ENCODE data around the gene ANKRD34C. TPM values are rescaled to one million over a fixed set of nuclear protein-coding genes. Genes with fewer than 3 reads are reported as not detected.
"Not testable (repeated sequence)": the region's sequence is repeated elsewhere in the genome, so short reads cannot be mapped to it uniquely, and the experiment has no call there.

ANKRD34C gene
- total RNA-seq, 1 experiment from 2014 or later = not detected

- H3K9me3 Mint-ChIP-seq (ENCODE audit: low read depth, unreplicated experiment) = peaks cover 4% of the 10 kb centered on the region
- intact Hi-C loops (cut with micrococcal nuclease; ENCODE audit: unreplicated experiment) = loop anchor here (1.0 kb wide), 1 partner anchor 18 kb away; no protein-coding TSS in a partner anchor
- H3K4me1 Mint-ChIP-seq (ENCODE audit: low read depth, unreplicated experiment) = peaks cover 50% of the 10 kb centered on the region
- CTCF ChIA-PET = no interaction called here
- no peak overlapping the region for H3K4me3 Mint-ChIP-seq (ENCODE audit: low read depth, unreplicated experiment)
- no peaks in the 10 kb centered on the region for H3K27me3 Mint-ChIP-seq (ENCODE audit: unreplicated experiment)
- DNase-seq = no peak
- TF ChIP-seq CTCF (IDR thresholded peaks at IDR 0.05; ENCODE audit: unreplicated experiment) = no peak
- H3K36me3 Mint-ChIP-seq (ENCODE audit: insufficient read depth, unreplicated experiment) = peaks cover 64% of the 10 kb centered on the region
- no peak overlapping the region for H3K27ac Mint-ChIP-seq (ENCODE audit: unreplicated experiment)
- BruUV-seq (replicated peaks) = no TSS peak
Observed at GRCh38 chr15:79315623-79316328, 33.3 kb downstream of the ANKRD34C start.

- TF ChIP-seq CTCF (IDR thresholded peaks at IDR 0.05; ENCODE audit: unreplicated experiment) = no peak
- BruUV-seq (replicated peaks) = no TSS peak
- DNase-seq = no peak
- Mint-ChIP-seq H3K4me3 (ENCODE audit: low read depth, unreplicated experiment) (no peak overlapping the region), H3K4me1 (ENCODE audit: low read depth, unreplicated experiment) (peaks cover 50% of the 10 kb centered on the region), H3K27me3 (ENCODE audit: unreplicated experiment) (no peaks in the 10 kb centered on the region), H3K36me3 (ENCODE audit: insufficient read depth, unreplicated experiment) (peaks cover 53% of the 10 kb centered on the region), H3K27ac (ENCODE audit: unreplicated experiment) (no peak overlapping the region), H3K9me3 (ENCODE audit: low read depth, unreplicated experiment) (peaks cover 4% of the 10 kb centered on the region)
- intact Hi-C loops (cut with micrococcal nuclease; ENCODE audit: unreplicated experiment) = no loop called here
- CTCF ChIA-PET = no interaction called here
Observed at GRCh38 chr15:79316864-79317263, 34.3 kb downstream of the ANKRD34C start.

- Mint-ChIP-seq H3K4me1 (ENCODE audit: low read depth, unreplicated experiment) (peaks cover 23% of the 10 kb centered on the region), H3K36me3 (ENCODE audit: insufficient read depth, unreplicated experiment) (peaks cover 33% of the 10 kb centered on the region)
- BruUV-seq (replicated peaks); intact Hi-C loops (cut with micrococcal nuclease; ENCODE audit: unreplicated experiment); DNase-seq; CTCF ChIA-PET; H3K9me3 Mint-ChIP-seq (ENCODE audit: low read depth, unreplicated experiment); H3K27me3 Mint-ChIP-seq (ENCODE audit: unreplicated experiment); H3K27ac Mint-ChIP-seq (ENCODE audit: unreplicated experiment); H3K4me3 Mint-ChIP-seq (ENCODE audit: low read depth, unreplicated experiment): not testable (repeated sequence)
Observed at GRCh38 chr15:79319973-79320372, 37.5 kb downstream of the ANKRD34C start.

GRCh38 chr15:79321876-79322275 is 39.4 kb downstream of the ANKRD34C start:
- BruUV-seq (replicated peaks) = no TSS peak
- Mint-ChIP-seq H3K27me3 (ENCODE audit: unreplicated experiment) (no peaks in the 10 kb centered on the region), H3K4me1 (ENCODE audit: low read depth, unreplicated experiment) (peaks cover 4% of the 10 kb centered on the region), H3K9me3 (ENCODE audit: low read depth, unreplicated experiment) (no peaks in the 10 kb centered on the region), H3K36me3 (ENCODE audit: insufficient read depth, unreplicated experiment) (peaks cover 21% of the 10 kb centered on the region), H3K27ac (ENCODE audit: unreplicated experiment) (no peak overlapping the region), H3K4me3 (ENCODE audit: low read depth, unreplicated experiment) (no peak overlapping the region)
- CTCF ChIA-PET = no interaction called here
- no peak for DNase-seq
- intact Hi-C loops (cut with micrococcal nuclease; ENCODE audit: unreplicated experiment) = no loop called here
- no peak for TF ChIP-seq CTCF (IDR thresholded peaks at IDR 0.05; ENCODE audit: unreplicated experiment)

- BruUV-seq (replicated peaks) = TSS peak; percentile 65
- Mint-ChIP-seq H3K4me3 (ENCODE audit: low read depth, unreplicated experiment) (no peak overlapping the region), H3K36me3 (ENCODE audit: insufficient read depth, unreplicated experiment) (peaks cover 21% of the 10 kb centered on the region), H3K9me3 (ENCODE audit: low read depth, unreplicated experiment) (no peaks in the 10 kb centered on the region), H3K27me3 (ENCODE audit: unreplicated experiment) (no peaks in the 10 kb centered on the region), H3K4me1 (ENCODE audit: low read depth, unreplicated experiment) (no peaks in the 10 kb centered on the region), H3K27ac (ENCODE audit: unreplicated experiment) (no peak overlapping the region)
- no peak for DNase-seq
- intact Hi-C loops (cut with micrococcal nuclease; ENCODE audit: unreplicated experiment) = no loop called here
- CTCF ChIA-PET = no interaction called here
- no peak for TF ChIP-seq CTCF (IDR thresholded peaks at IDR 0.05; ENCODE audit: unreplicated experiment)
Observed at GRCh38 chr15:79322306-79322705, 39.8 kb downstream of the ANKRD34C start.

All from Calu3 (cell line).